GM12872 (cell line): ENCODE data around the gene ACTRT3.

ENCODE experiments used
- TF ChIP-seq, protein P1 (sequence below): IDR thresholded peaks from 3 replicates; pipeline ENCODE4 v1.5.1; 2011; ENCODE audit warnings: low read depth, mild to moderate bottlenecking, low read length, moderate library complexity; ENCODE audit not compliant: insufficient read depth

ACTRT3 gene

DNA sequence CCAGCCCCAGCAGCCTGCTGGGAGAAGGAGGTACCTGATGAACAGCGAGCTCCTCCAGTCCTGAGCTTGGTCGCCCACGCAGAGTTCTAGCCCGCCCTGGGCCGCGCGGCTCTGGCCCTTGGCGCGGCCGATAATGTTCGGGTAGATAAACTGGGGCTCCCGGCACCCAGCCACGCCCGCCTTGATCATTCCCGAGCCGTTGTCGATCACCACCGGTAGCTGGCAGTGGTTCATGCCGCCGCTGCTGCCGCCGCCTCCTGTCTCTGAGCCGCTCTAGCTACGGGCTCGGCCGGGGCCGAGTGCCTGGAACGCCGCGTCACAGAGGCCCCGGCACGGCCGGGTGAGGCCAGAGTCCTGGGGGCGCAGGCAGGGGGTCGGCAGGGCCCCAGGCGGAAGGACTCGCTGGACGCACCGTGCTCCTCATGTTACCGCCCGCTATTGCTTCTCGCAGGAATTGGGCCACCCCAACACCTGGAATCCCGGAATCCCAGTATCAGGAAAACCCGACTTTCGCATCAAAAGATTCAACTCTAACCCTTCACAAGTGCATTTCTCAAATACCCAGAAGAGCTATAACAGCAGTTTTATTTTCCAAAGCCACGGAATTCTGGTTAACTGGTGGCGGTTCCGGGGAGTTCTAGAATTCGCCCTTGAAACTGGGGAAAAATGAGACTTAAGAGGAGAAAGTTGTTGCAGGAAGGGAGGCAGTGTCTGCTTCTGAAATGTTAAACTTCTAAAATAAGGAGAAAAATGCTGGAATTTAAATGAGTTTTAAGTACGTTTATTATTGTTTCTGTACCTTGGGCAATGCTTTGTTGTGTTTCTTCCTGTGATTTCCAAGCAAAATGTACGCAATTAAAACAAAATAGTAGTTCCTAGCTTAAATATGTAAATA, at the start of gene ACTRT3:
Gene ACTRT3 (minus strand): TSS at position 275 of the 895 bp plus-strand sequence. CDS start 41 bp downstream, at position 234.
- TF ChIP-seq, protein P1, sequence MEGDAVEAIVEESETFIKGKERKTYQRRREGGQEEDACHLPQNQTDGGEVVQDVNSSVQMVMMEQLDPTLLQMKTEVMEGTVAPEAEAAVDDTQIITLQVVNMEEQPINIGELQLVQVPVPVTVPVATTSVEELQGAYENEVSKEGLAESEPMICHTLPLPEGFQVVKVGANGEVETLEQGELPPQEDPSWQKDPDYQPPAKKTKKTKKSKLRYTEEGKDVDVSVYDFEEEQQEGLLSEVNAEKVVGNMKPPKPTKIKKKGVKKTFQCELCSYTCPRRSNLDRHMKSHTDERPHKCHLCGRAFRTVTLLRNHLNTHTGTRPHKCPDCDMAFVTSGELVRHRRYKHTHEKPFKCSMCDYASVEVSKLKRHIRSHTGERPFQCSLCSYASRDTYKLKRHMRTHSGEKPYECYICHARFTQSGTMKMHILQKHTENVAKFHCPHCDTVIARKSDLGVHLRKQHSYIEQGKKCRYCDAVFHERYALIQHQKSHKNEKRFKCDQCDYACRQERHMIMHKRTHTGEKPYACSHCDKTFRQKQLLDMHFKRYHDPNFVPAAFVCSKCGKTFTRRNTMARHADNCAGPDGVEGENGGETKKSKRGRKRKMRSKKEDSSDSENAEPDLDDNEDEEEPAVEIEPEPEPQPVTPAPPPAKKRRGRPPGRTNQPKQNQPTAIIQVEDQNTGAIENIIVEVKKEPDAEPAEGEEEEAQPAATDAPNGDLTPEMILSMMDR = 0 out of 3 replicates have a peak, but pooled peaks have one; percentile 13

DNA sequence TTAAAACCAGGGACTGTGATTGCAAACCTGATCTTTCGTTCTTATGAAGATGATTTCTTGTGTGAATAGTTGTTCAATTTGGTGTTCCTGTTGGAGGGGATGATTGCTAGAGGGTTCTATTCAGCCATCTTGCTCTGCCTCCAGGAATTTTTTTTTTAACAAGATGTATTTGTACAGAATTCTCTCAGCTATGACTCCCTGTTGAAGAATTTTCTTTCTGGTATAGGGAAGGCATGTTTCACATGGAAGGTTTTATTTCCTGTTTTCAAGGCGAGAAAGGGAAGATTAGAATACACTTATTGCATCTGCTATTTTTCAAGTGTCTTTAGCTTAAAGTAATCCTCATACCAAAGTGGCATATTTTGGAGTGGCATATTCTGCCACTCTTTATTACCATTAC, 49.0 kb upstream of the ACTRT3 start:
- TF ChIP-seq, protein P1 = no peak

DNA sequence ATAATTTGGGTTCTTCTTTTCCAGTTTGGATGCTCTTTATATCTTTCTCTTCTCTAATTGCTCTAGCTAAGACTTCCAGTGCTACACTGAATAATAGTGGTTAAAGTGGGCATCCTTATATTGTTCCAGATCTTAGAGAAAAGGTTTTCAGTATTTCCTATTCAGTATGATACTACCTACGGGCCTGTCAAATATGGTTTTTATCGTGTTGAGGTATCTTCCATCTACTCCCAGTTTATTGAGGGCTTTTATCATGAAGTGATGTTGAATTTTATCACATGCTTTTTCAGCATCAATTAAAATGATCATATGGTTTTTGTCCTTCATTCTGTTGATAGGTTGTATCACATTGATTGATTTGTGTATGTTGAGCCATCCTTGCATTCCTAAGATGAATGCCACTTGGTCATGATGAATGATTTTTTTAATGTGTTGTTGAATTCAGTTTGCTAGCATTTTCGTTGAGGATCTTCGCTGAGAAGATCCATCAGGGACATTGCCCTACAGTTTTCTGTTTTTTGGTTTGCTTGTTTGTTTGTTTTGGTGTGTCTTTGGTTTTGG, 46.3 kb upstream of the ACTRT3 start:
- TF ChIP-seq, protein P1 = no peak

DNA sequence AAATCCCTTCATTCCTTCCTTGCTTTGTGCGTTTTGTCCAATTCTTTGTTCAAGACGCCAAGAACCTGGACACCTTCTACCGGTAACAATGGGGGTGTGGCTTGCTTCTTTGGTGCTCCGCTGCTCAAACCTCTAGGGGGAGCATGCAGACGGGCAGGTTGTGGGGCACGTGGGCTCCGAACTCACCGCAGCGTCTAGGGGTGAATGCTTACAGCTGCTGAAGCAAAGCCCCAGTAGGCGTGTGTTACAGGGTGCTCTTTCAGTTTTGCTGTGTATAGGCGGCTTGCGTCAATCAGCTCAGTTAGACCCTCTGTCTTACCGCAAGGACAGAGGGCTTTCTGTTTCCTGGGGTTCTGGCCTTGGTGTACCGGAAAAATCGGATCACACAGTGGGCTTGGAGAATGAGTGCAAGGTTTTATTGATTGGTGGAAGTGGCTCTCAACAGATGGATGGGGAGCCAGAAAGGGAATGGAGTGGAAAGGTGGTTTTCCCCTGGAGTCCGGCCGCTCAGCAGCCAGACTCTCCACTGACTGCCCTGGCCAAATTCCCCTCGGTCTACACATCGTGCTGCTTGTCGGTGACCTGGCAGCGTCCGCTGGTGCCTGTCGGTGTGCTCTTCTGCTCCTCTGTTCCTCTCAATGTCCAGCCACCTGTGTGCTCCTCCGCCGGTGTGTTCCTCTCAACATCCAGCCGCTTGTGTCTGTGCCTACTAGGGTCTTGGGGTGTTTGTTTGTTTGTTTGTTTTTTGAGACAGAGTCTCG, 44.6 kb upstream of the ACTRT3 start:
- TF ChIP-seq, protein P1 = peak; percentile 85

DNA sequence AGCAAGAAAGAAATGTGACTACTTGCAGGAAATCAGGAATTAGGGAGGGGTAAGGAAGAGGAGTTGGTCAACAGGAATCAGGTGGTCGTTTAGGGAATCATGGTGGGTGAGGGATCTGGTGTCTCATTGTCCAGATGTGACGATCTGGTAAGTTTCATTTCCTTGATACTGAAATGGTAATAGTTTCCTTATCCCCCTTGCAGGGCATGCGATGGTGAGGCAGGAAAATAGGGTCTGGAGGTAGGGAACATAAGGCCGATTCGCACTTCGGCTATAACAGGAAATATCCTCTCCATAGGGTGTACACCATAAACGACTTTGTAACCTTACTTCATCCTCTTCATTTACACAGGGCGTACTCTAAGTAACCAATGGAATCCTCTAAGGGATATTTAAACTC, 43.9 kb upstream of the ACTRT3 start:
- TF ChIP-seq, protein P1 = no peak

DNA sequence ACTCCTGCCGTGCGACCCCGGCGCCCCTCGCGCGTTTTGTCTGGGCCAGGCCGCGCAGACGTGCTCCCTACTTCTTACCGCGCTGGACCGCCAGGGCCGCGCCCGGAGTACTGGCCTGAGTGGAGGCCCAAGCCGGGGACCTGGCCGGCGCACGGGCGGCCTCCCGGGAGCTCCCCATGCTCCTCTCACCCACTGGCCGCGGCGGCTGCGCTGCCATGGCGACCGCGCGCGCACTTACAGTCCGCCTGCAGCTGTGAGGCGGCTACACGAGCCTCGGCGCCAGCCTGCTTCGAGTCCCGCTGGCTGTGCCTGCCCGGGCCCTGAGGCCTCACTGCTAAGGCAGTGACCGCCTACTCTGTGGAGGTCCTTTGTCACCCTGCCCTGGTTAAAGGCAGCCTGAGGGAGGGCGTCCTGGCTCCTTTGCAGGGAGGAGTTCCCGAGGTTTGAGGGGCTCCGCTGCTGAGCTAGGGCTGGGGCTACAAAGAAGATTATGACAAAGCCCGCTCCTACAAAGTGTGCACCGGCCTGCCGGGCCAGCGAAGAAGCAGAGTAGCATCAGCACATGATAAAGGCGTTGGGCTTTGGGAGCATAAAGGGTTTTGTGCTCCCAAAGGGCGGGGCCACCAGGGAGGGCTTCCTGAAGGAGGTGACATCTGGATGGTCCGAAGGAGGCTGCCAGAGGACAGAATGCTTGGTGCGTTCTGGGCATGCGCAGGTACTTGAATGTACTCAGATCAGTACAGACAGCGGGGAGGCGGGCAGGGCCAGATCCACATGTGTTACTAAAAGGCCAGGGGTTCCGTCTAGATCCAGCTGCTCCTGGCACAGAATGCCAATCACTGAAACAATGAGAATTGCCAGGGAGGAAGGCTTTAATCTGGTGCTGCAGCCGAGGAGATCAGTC, 43.2 kb upstream of the ACTRT3 start, which contains the start of the genes LRRC34 and LRRIQ4:
Gene LRRC34 (minus strand): TSS at position 573 of the 904 bp plus-strand sequence. CDS start 356 bp downstream, at position 217.
Gene LRRIQ4 (plus strand): TSS at position 539 of the 904 bp plus-strand sequence. CDS start 9,052 bp downstream, outside the sequence.
- TF ChIP-seq, protein P1 = no peak
